Pancreas (tissue), 10 donors: ENCODE results near the gene SHISAL2A. TPM values are rescaled to one million over a fixed set of nuclear protein-coding genes. Genes with fewer than 3 reads are reported as not detected.

Experiments
- ATAC-seq, 4 donors: fragments of 200-7000 bp; cut with Tn5 transposase; one replicate each; pipeline versions ENCODE4 v1.8.0 to v1.9.1; 2020; ENCODE audit warnings: mild to moderate bottlenecking in 4 of 4, moderate library complexity in 4 of 4
- DNase-seq, 6 donors: peaks; one replicate each; pipeline ENCODE4 v3.0.0-alpha.2; 2020
- FAIRE-seq: peaks from 2 replicates; lab custom pipeline; 2012; peaks lifted over from hg19 to GRCh38; lab: Jason Lieb, UNC
- H3K27ac ChIP-seq, 4 donors: fragments of 200-600 bp; sonication (generic); 1 replicate in 3 of 4; 2 replicates in 1 of 4; pipeline versions ENCODE4 v1.5.0 to v1.8.0; 2020
- H3K27me3 ChIP-seq, 4 donors: fragments of 200-600 bp; one replicate each; pipeline ENCODE4 v1.8.0; 2021
- H3K36me3 ChIP-seq, 3 donors: fragments of 200-600 bp; sonication (generic) in 1 of 3; one replicate each; pipeline versions ENCODE4 v1.5.0 to v1.8.0; 2020 to 2021
- H3K4me1 ChIP-seq, 3 donors: fragments of 200-600 bp; one replicate each; pipeline ENCODE4 v1.8.0; 2021
- H3K4me3 ChIP-seq, 4 donors: fragments of 200-600 bp; sonication (generic) in 2 of 4; one replicate each; pipeline versions ENCODE4 v1.5.0 to v1.8.0; 2020 to 2021
- H3K9me3 ChIP-seq, 4 donors: fragments of 200-600 bp; one replicate each; pipeline ENCODE4 v1.8.0; 2021
- WGBS, 2 donors: extraction: QIAGEN DNeasy Blood & Tissue Kit; methylation state at CpG; one replicate each; pipeline ENCODE4 v1.1.7; 2013; 5-methylcytosine and 5-hydroxymethylcytosine counted together
- intact Hi-C, 3 donors: fragments of 100-400 bp; cut with DNase I; formaldehyde crosslinking; loops; one replicate each; pipeline versions ENCODE4 v1.11.1 to v1.14.2; 2022
- polyA plus RNA-seq, 2 donors: library from polyadenylated mRNA; stranded (reverse); fragments of 200-250 nt; gene quantifications; one replicate each; pipeline ENCODE4 v1.2.3, GENCODE V29; 2013
- total RNA-seq, 6 donors: library from RNA; stranded (reverse); fragmentation: NEBNext Ultra II Directional in 4 of 6; extraction: Animal tissue kit (Norgen Biotek cat#: 25700) in 4 of 6; gene quantifications; one replicate each; pipeline versions ENCODE4 v1.2.1 to v1.2.4, GENCODE V29; 2021 to 2023
- TF ChIP-seq, protein P1 (sequence below), 4 donors: fragments of 200-600 bp; sonication (generic) in 3 of 4; IDR thresholded peaks; one replicate each; pipeline versions ENCODE4 v1.5.0 to v1.8.0; 2021; ENCODE audit warnings: antibody characterized with exemption in 4 of 4
- donor health status: healthy with polysubstance abuse.
- donor health status: DM: no; HTN: no; CAD: no; lungs with moderate emphysema.
- donor health status: DM: no; HTN: no; CAD: no.
- donor health status: control.
- donor health status: control.
- donor health status: Bipolar disorder and iron deficiency.
- donor health status: DM: yes; HTN: yes; CAD: no.
- donor health status: DM: no; HTN: no; CAD: no.
- donor health status: DM: no; HTN: no; CAD: no.
- donor health status: DM: yes; HTN: yes; CAD: no.

Gene SHISAL2A
- total and polyA plus RNA-seq, 8 donors = 0.19 to 0.66 (median 0.42) TPM; not detected in 3

DNA sequence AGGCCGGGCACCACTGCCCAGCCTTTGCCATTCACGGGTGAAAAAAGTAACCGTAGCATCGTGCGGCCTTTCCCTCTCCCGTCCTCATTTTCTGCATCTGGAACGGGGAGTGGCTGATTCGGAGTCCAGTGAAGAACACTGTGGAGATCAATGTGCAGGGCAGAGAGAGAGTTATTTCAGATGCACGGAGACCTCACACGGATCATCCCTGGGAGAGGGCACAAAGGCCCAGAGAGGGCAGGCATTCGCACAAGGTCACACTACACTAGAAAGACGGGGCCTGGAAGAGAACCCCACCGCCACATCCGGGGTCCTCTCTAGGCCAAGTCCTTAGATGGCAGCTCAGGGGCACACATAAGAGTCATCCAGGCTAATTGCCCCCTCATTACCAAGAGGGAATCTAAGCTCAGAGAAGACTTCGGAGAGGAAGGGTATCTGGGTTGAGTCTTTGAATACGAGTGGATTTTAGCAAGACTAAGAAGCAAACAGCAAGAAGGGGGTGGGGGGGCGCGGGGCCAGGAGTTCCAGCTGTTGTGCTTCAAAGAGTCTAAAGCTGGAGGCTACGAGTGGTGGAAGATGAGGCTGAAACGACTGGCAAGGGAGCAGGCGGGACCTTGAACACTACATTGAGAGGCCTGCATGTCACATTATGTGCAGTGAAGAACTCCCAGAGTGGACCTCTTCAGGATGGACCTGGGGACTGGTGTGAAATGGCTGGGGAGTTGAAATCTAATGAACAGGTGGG is 29.9 kb upstream of the SHISAL2A start:
- no peaks in the 10 kb centered on the region for H3K27me3 ChIP-seq
- WGBS, 2 donors = 39 to 46% methylated on average over 21 of the region's 21 CpGs
- peak overlapping the region; percentile 35 to 66 (median 47) for H3K4me3 ChIP-seq
- peaks cover 0 to 12% (median 0%) of the 10 kb centered on the region in 3 donors for H3K36me3 ChIP-seq
- peaks cover 5 to 15% (median 12%) of the 10 kb centered on the region in 3 donors for H3K4me1 ChIP-seq
- intact Hi-C loops = no loop called here
- ATAC-seq = peak; percentile 20 to 36 (median 21)
- FAIRE-seq = no peak
- TF ChIP-seq, protein P1, sequence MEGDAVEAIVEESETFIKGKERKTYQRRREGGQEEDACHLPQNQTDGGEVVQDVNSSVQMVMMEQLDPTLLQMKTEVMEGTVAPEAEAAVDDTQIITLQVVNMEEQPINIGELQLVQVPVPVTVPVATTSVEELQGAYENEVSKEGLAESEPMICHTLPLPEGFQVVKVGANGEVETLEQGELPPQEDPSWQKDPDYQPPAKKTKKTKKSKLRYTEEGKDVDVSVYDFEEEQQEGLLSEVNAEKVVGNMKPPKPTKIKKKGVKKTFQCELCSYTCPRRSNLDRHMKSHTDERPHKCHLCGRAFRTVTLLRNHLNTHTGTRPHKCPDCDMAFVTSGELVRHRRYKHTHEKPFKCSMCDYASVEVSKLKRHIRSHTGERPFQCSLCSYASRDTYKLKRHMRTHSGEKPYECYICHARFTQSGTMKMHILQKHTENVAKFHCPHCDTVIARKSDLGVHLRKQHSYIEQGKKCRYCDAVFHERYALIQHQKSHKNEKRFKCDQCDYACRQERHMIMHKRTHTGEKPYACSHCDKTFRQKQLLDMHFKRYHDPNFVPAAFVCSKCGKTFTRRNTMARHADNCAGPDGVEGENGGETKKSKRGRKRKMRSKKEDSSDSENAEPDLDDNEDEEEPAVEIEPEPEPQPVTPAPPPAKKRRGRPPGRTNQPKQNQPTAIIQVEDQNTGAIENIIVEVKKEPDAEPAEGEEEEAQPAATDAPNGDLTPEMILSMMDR (IDR thresholded peaks at IDR 0.05) = no peak
- H3K9me3 ChIP-seq = no peaks in the 10 kb centered on the region
- DNase-seq = no peak
- H3K27ac ChIP-seq = peak overlapping the region in 3 of 4 donors; percentile 23 to 47 (median 25)

DNA sequence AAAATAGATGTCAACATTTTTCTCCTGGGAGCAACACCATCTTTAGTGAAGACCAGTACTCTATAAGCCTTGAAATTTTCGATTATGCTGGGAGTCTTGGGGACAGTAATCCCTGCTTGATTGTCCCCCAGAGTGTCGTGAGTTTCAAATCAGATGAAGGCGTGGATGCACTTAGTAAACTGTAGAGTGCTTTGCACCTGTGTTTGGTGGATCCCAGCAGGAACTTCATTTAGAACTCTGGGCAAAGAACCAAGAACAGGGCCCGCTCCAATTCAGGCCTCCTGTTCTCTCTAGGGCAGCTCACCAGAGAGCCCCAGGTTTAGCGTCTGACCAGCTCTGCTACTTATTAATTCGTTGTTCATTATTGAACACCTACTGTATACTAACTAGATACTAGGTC is 29.3 kb upstream of the SHISAL2A start:
- TF ChIP-seq, protein P1 (IDR thresholded peaks at IDR 0.05) = no peak
- no peak for ATAC-seq
- H3K9me3 ChIP-seq = no peaks in the 10 kb centered on the region
- DNase-seq = no peak
- H3K27ac ChIP-seq = no peak overlapping the region
- intact Hi-C loops = no loop called here
- WGBS, 2 donors = 78 to 89% methylated on average over 6 of the region's 6 CpGs
- H3K4me3 ChIP-seq = peak overlapping the region in 1 of 4 donors; percentile 66
- peaks cover 0 to 12% (median 0%) of the 10 kb centered on the region in 3 donors for H3K36me3 ChIP-seq
- H3K4me1 ChIP-seq = peaks cover 5 to 15% (median 12%) of the 10 kb centered on the region in 3 donors
- no peaks in the 10 kb centered on the region for H3K27me3 ChIP-seq
- no peak for FAIRE-seq

DNA sequence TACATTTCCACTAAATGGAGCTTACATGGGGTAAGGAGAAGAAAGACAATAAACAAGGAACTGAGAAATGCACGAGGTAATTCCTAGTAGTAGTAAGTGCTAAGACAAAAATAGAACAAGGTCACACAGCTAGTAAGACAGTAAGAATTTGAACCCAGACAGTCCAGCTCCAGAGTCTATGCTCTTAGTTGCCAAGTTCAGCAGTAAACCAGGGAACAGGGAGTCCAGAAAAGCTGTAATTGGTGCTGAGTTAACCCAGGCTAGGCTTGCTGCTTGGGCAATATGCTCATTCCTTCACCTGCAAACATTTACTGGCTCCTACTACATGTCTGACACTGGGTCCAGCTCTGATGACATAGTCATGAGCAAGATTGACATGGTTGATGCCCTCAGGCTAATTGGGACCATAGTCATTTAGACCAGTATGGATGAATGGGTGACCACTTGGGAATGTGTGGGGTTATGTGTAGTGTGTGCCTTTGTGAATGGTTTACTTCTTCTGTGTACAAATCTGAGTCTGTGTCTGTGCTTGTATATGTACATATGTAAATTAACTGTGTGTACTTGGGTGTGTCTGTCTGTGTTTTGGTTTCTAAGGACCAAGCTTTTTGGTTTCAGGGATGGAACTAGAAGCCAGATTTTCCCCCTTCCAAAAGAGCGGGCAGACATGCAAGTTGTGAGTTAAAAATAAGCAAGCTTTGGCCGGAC is 28.8 kb upstream of the SHISAL2A start:
- DNase-seq = no peak
- Histone ChIP-seq H3K9me3 (no peaks in the 10 kb centered on the region), H3K4me3 (no peak overlapping the region), H3K27me3 (no peaks in the 10 kb centered on the region), H3K27ac (no peak overlapping the region), H3K36me3 (peaks cover 0 to 12% (median 0%) of the 10 kb centered on the region in 3 donors), H3K4me1 (peaks cover 5 to 15% (median 12%) of the 10 kb centered on the region in 3 donors)
- peak in 1 of 4 donors; percentile 14 for ATAC-seq
- FAIRE-seq = no peak
- intact Hi-C loops = no loop called here
- TF ChIP-seq, protein P1 (IDR thresholded peaks at IDR 0.05) = no peak
- WGBS, 2 donors = 56 to 67% methylated on average over 3 of the region's 3 CpGs

DNA sequence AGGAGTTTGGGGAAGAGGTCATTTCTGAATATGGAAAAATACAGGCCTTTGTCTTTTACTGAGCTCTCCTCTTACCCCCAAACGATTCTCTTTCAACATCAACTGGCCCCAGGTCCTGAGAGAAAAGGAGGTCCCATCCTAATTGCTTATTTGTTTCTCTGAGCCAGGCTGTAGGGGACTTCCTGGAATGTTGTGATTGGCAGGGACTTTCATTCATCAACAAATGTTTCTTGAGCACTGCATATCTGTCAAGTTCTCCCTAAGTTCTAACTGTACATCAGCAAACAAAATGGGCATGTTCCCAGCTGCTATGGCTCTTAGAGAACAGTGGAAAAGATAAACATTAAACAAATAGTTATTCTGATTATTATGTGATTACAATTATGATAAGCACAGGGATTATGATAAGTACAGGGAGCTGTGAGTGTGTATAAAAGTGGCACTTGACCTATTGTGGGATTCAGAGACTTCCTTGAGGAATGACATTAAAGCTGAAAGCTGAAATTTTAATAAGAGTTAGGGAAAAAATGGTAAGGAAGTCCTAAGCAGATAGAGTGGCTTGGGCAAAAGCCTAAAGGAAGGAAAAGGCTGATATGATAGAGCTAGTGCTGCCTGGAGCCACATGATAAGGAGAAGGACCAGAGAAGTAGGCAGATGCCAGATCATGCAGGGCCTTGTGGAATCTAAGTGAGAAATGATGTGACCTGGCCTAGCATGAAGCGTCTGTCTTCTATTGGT is 19.2 kb upstream of the SHISAL2A start:
- ATAC-seq (peak in 1 of 4 donors; percentile 23), FAIRE-seq (no peak), DNase-seq (no peak)
- Histone ChIP-seq H3K4me1 (no peaks in the 10 kb centered on the region), H3K9me3 (no peaks in the 10 kb centered on the region), H3K27ac (no peak overlapping the region), H3K27me3 (no peaks in the 10 kb centered on the region), H3K36me3 (no peaks in the 10 kb centered on the region), H3K4me3 (no peak overlapping the region)
- TF ChIP-seq, protein P1 (IDR thresholded peaks at IDR 0.05) = no peak
- intact Hi-C loops = no loop called here
- 55 to 61% methylated on average over 2 of the region's 2 CpGs for WGBS, 2 donors
